Measurements from ENCODE around the gene ELL2. TPM values are rescaled to one million over a fixed set of nuclear protein-coding genes. Genes with fewer than 3 reads are reported as not detected.

Gene ELL2
- total RNA-seq, 3 donors from 2014 or later = 95.7 to 211 (median 168) TPM

- no peaks in the 10 kb centered on the region for H3K27me3 ChIP-seq
- intact Hi-C loops (cut with DNase I; ENCODE audit: low total_unique reads) = no loop called here
Measured at GRCh38 chr5:95925378-95925744, 36.3 kb downstream of the ELL2 start.

GRCh38 chr5:95924720-95925377 is 36.8 kb downstream of the ELL2 start:
- TF ChIP-seq CTCF (IDR thresholded peaks at IDR 0.05) (no peak), POLR2A (IDR thresholded peaks at IDR 0.05) (no peak), POLR2AphosphoS5 (IDR thresholded peaks at IDR 0.05) (no peak)
- H3K4me1 ChIP-seq = no peaks in the 10 kb centered on the region
- H3K4me3 ChIP-seq = no peak overlapping the region
- no peaks in the 10 kb centered on the region for H3K9me3 ChIP-seq
- no peaks in the 10 kb centered on the region for H3K36me3 ChIP-seq
- DNase-seq (ENCODE audit: low spot score in 2 of 2) = no peak
- intact Hi-C loops (cut with DNase I; ENCODE audit: low total_unique reads) = no loop called here
- no peaks in the 10 kb centered on the region for H3K27me3 ChIP-seq
- no peak overlapping the region for H3K27ac ChIP-seq

More at GRCh38 chr5:95925378-95925744, 36.3 kb downstream of the ELL2 start:
- H3K4me1 ChIP-seq = peaks cover 0 to 2% of the 10 kb centered on the region in 2 donors
- no peaks in the 10 kb centered on the region for H3K36me3 ChIP-seq
- H3K27ac ChIP-seq = no peak overlapping the region
- DNase-seq (ENCODE audit: low spot score in 2 of 2) = no peak
- H3K9me3 ChIP-seq = no peaks in the 10 kb centered on the region
- H3K4me3 ChIP-seq = no peak overlapping the region
- TF ChIP-seq POLR2A (IDR thresholded peaks at IDR 0.05) = no peak
- TF ChIP-seq CTCF (IDR thresholded peaks at IDR 0.05) = no peak

GRCh38 chr5:95923918-95924544 is 37.6 kb downstream of the ELL2 start:
- Histone ChIP-seq H3K27me3 (no peaks in the 10 kb centered on the region), H3K36me3 (no peaks in the 10 kb centered on the region), H3K27ac (no peak overlapping the region), H3K9me3 (no peaks in the 10 kb centered on the region), H3K4me1 (no peaks in the 10 kb centered on the region), H3K4me3 (no peak overlapping the region)
- intact Hi-C loops (cut with DNase I; ENCODE audit: low total_unique reads) = no loop called here
- TF ChIP-seq POLR2AphosphoS5 (IDR thresholded peaks at IDR 0.05) (no peak), POLR2A (IDR thresholded peaks at IDR 0.05) (no peak), CTCF (IDR thresholded peaks at IDR 0.05) (no peak)
- no peak for DNase-seq (ENCODE audit: low spot score in 2 of 2)

GRCh38 chr5:95922798-95923197 is 38.9 kb downstream of the ELL2 start:
- intact Hi-C loops (cut with DNase I; ENCODE audit: low total_unique reads) = no loop called here
- Histone ChIP-seq H3K27me3 (no peaks in the 10 kb centered on the region), H3K4me1 (no peaks in the 10 kb centered on the region), H3K9me3 (no peaks in the 10 kb centered on the region), H3K36me3 (no peaks in the 10 kb centered on the region), H3K27ac (no peak overlapping the region), H3K4me3 (no peak overlapping the region)
- no peak for TF ChIP-seq POLR2A (IDR thresholded peaks at IDR 0.05)
- no peak for TF ChIP-seq POLR2AphosphoS5 (IDR thresholded peaks at IDR 0.05)
- TF ChIP-seq CTCF (IDR thresholded peaks at IDR 0.05) = no peak
- no peak for DNase-seq (ENCODE audit: low spot score in 2 of 2)

GRCh38 chr5:95921501-95921900 is 40.1 kb downstream of the ELL2 start:
- no peaks in the 10 kb centered on the region for H3K27me3 ChIP-seq
- no peaks in the 10 kb centered on the region for H3K36me3 ChIP-seq
- H3K27ac ChIP-seq = no peak overlapping the region
- intact Hi-C loops (cut with DNase I; ENCODE audit: low total_unique reads) = no loop called here
- no peaks in the 10 kb centered on the region for H3K9me3 ChIP-seq
- H3K4me1 ChIP-seq = no peaks in the 10 kb centered on the region
- no peak for DNase-seq (ENCODE audit: low spot score in 2 of 2)
- no peak overlapping the region for H3K4me3 ChIP-seq
- TF ChIP-seq CTCF (IDR thresholded peaks at IDR 0.05) = no peak
- TF ChIP-seq POLR2A (IDR thresholded peaks at IDR 0.05) = no peak
- no peak for TF ChIP-seq POLR2AphosphoS5 (IDR thresholded peaks at IDR 0.05)
